ENCODE results near the gene STK32B.
"Not testable (repeated sequence)": the region's sequence is repeated elsewhere in the genome, so short reads cannot be mapped to it uniquely, and the experiment has no call there.

The STK32B gene

GRCh38 chr4:5162909-5163508 is 111.7 kb downstream of the STK32B start:
- no peak for DNase-seq (ENCODE audit: low read depth)

- DNase-seq (ENCODE audit: low read depth) = no peak
Measured at GRCh38 chr4:5164221-5164912, 113.1 kb downstream of the STK32B start.

GRCh38 chr4:5165420-5166369 is 114.4 kb downstream of the STK32B start:
- no peak for DNase-seq (ENCODE audit: low read depth)

- DNase-seq (ENCODE audit: low read depth) = no peak
Measured at GRCh38 chr4:5166377-5166776, 115.1 kb downstream of the STK32B start.

GRCh38 chr4:5168891-5169290 is 117.6 kb downstream of the STK32B start:
- DNase-seq (ENCODE audit: low read depth) = no peak

GRCh38 chr4:5175836-5176235 is 124.6 kb downstream of the STK32B start:
- not testable (repeated sequence) for DNase-seq (ENCODE audit: low read depth)

GRCh38 chr4:5184606-5185005 is 133.3 kb downstream of the STK32B start:
- DNase-seq (ENCODE audit: low read depth) = no peak

GRCh38 chr4:5185551-5185950 is 134.3 kb downstream of the STK32B start:
- no peak for DNase-seq (ENCODE audit: low read depth)

GRCh38 chr4:5186271-5187064 is 135.2 kb downstream of the STK32B start:
- no peak for DNase-seq (ENCODE audit: low read depth)

GRCh38 chr4:5188130-5188529 is 136.8 kb downstream of the STK32B start:
- DNase-seq (ENCODE audit: low read depth) = no peak

- DNase-seq (ENCODE audit: low read depth) = no peak
Measured at GRCh38 chr4:5191831-5192230, 140.6 kb downstream of the STK32B start.

GRCh38 chr4:5192271-5192670 is 141.0 kb downstream of the STK32B start:
- DNase-seq (ENCODE audit: low read depth) = no peak

- no peak for DNase-seq (ENCODE audit: low read depth)
Measured at GRCh38 chr4:5192678-5193077, 141.4 kb downstream of the STK32B start.

GRCh38 chr4:5198656-5199541 is 147.6 kb downstream of the STK32B start:
- DNase-seq (ENCODE audit: low read depth) = no peak

- DNase-seq (ENCODE audit: low read depth) = no peak
Measured at GRCh38 chr4:5199912-5200311, 148.6 kb downstream of the STK32B start.

GRCh38 chr4:5200513-5200912 is 149.2 kb downstream of the STK32B start:
- DNase-seq (ENCODE audit: low read depth) = no peak

GRCh38 chr4:5203309-5203992 is 152.2 kb downstream of the STK32B start:
- no peak for DNase-seq (ENCODE audit: low read depth)

- DNase-seq (ENCODE audit: low read depth) = no peak
Measured at GRCh38 chr4:5203993-5204310, 152.7 kb downstream of the STK32B start.

GRCh38 chr4:5204781-5205180 is 153.5 kb downstream of the STK32B start:
- DNase-seq (ENCODE audit: low read depth) = no peak

- DNase-seq (ENCODE audit: low read depth) = peak; percentile 30
Measured at GRCh38 chr4:5206016-5206790, 154.9 kb downstream of the STK32B start.

All from fibroblast of the conjunctiva (primary cell).